AG08395 (cell line): ENCODE measurements around the gene SPDYE4.

Experiments used
- DNase-seq: peaks from one replicate; pipeline ENCODE4 v3.0.0; 2012; ENCODE audit warnings: mixed read lengths, low spot score

The SPDYE4 gene

DNA sequence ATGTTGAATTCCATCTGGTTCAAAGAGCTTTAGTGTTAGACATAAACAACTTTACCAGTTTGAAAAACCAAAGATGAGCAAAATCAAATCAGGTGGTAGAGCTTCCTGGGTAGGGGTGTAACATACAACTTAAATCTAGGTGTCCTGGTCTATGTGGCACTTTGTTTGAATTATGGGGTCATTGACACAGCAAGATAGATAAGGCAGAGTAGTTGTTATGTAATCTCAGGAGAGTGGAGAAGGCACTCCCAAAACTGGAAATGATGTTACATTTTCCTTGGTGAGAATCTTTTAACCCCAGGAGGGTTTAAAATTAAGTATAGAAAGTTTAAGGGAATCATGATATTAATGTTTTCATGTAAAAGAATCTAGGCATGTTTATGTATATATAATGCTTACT, 45.6 kb downstream of the SPDYE4 start:
- DNase-seq, result no peak

- no peak for DNase-seq
Measured at GRCh38 chr17:8711291-8711690, 47.1 kb downstream of the SPDYE4 start.

- no peak for DNase-seq
Measured at GRCh38 chr17:8710813-8711212, 47.5 kb downstream of the SPDYE4 start.

- no peak for DNase-seq
Measured at GRCh38 chr17:8709006-8709405, 49.3 kb downstream of the SPDYE4 start.

DNA sequence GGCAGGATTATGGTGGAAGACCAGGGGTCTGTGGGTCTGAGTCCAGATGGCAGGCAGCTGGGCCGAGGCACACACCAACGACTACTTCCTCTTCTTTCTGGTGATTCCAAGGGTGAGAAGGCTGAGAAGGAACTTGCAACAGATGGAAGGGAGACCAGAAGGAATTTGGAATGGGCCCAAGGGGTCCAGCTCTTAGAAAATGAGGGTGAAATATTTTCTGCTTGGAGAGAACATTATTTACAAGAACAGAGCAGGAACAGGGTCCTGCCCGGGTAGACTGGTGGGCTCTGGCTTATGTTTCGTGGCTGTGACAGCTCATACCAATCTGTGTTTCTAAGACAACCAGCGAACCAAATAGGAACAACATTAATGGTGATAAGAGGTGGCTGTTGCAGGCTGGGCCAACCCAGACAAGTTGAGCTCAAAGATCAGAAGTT, 50.3 kb downstream of the SPDYE4 start:
- DNase-seq, result no peak

DNA sequence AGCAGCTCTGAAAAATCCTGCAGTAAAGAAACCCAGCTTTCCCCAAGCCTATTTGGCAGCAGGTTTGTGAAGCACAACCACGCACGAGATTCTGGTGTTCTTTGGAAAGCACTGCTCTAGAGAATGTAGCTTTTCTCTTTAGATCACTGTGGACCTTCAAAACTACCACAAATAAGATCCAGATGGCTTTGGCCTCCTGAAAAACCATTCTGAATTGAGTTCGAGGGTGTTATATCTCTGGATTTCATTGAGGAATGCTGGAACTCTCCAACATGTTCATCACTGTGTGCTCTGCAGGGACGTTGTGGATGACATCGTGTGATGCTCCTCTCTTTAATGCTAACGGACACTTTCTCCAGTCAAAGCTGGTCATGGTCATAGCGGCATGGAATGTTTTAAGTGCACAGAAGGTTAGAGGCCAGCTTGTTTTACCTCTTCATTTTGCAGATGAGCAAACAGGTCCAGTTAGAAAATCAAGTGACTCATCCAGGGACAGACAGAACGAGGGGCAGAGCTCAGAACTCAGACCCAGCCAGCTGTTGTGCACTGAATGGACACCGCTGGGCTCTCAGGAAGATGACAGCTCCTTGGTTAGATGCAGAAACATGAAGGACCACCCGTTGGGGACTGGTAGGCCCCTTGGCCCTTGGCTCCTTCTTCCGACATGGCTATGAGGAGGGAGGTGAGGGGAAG, 50.9 kb downstream of the SPDYE4 start:
- peak; percentile 19 for DNase-seq

GRCh38 chr17:8706431-8706830, 51.9 kb downstream of the SPDYE4 start:
- no peak for DNase-seq

DNA sequence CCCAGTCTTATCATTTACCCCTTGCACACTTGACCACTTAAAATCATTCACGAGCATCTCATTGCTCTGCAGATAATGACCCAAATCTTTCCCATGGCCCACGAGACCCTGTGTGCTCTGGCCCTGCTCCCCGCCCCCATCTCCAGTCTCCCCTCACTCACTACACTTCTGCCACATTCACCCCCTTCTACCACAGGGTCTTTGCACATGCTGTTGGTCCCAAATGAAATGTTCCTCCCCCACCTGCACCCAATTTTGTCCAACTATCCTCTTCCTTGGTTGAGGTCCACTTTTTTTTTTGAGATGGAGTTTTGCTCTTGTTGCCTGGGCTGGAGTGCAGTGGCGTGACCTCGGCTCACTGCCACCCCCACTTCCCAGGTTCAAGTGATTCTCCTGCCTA, 52.9 kb downstream of the SPDYE4 start:
- DNase-seq, result no peak

- DNase-seq, result no peak
Measured at GRCh38 chr17:8703001-8703400, 55.3 kb downstream of the SPDYE4 start.

GRCh38 chr17:8701754-8702153, 56.6 kb downstream of the SPDYE4 start:
- DNase-seq, result no peak

GRCh38 chr17:8701221-8701620, 57.1 kb downstream of the SPDYE4 start:
- DNase-seq, result no peak
